ENCODE data around the gene PPP2R5E. TPM values are rescaled to one million over a fixed set of nuclear protein-coding genes. Genes with fewer than 3 reads are reported as not detected.

Gene PPP2R5E
- total RNA-seq, 1 experiment from 2014 or later: 47.2 TPM

- in situ Hi-C loops (cut with HindIII; ENCODE audit: low pct_unique_long_range_greater_than_20kb, low sequenced_read_pairs): no loop called here
- intact Hi-C loops (cut with micrococcal nuclease; ENCODE audit: unreplicated experiment): no loop called here
- TF ChIP-seq TCF7L2 (IDR thresholded peaks at IDR 0.05; ENCODE audit: low read depth, low read length) (no peak), CTCF (IDR thresholded peaks at IDR 0.05) (peak; percentile 79)
- Histone ChIP-seq H3K27ac (ENCODE audit: low read length) (no peak overlapping the region), H3K9me3 (ENCODE audit: control insufficient read depth, insufficient read depth, low read depth, low read length) (no peaks in the 10 kb centered on the region), H3K36me3 (ENCODE audit: control insufficient read depth, insufficient read depth, low read length) (peaks cover 14% of the 10 kb centered on the region; the same call in 1 of the 2 replicates), H3K27me3 (ENCODE audit: control insufficient read depth, insufficient read depth, low read length) (no peaks in the 10 kb centered on the region), H3K4me1 (ENCODE audit: control insufficient read depth, insufficient read depth, low read length) (no peaks in the 10 kb centered on the region), H3K4me3 (ENCODE audit: low read depth in 2 of 2, low read length in 2 of 2) (no peak overlapping the region)
- BruUV-seq (replicated peaks): no TSS peak
- ChIA-PET CTCF (interaction anchor here (0.6 to 1.0 kb wide), 4 partner anchors 67 to 274 kb away, joined by 3 to 6 read pairs (median 4); partner anchors contain the start of gene PPP2R5E), POLR2A (interaction anchor here (0.6 kb wide), 1 partner anchor 104 kb away, joined by 6 read pairs; no protein-coding TSS in a partner anchor)
- peak; percentile 30 for DNase-seq (ENCODE audit: low read depth, low spot score)
- ATAC-seq: peak; percentile 78; the same call in 1 of the 2 replicates
These were observed 154.3 kb downstream of the PPP2R5E start for GRCh38 chr14:63388766-63389431.

- intact Hi-C loops (cut with micrococcal nuclease; ENCODE audit: unreplicated experiment): no loop called here
These were observed 155.5 kb downstream of the PPP2R5E start for GRCh38 chr14:63387711-63388110.

More at GRCh38 chr14:63387711-63388110, 155.5 kb downstream of the PPP2R5E start:
- Histone ChIP-seq H3K4me3 (ENCODE audit: low read depth in 2 of 2, low read length in 2 of 2) (no peak overlapping the region), H3K27me3 (ENCODE audit: control insufficient read depth, insufficient read depth, low read length) (no peaks in the 10 kb centered on the region), H3K9me3 (ENCODE audit: control insufficient read depth, insufficient read depth, low read depth, low read length) (no peaks in the 10 kb centered on the region), H3K4me1 (ENCODE audit: control insufficient read depth, insufficient read depth, low read length) (no peaks in the 10 kb centered on the region), H3K27ac (ENCODE audit: low read length) (no peak overlapping the region), H3K36me3 (ENCODE audit: control insufficient read depth, insufficient read depth, low read length) (peaks cover 16% of the 10 kb centered on the region; the same call in 1 of the 2 replicates)
- BruUV-seq (replicated peaks): no TSS peak
- TF ChIP-seq REST (IDR thresholded peaks at IDR 0.05; ENCODE audit: insufficient read depth in 1 of 2, low read depth in 2 of 2, low read length in 1 of 2) (no peak), SIN3A (IDR thresholded peaks at IDR 0.05; ENCODE audit: borderline replicate concordance, insufficient read depth, low read depth, low read length) (no peak), CTCF (IDR thresholded peaks at IDR 0.05) (no peak), POLR2AphosphoS5 (IDR thresholded peaks at IDR 0.05; ENCODE audit: low read depth, low read length) (no peak), TCF7L2 (IDR thresholded peaks at IDR 0.05; ENCODE audit: low read depth, low read length) (no peak)
- DNase-seq (ENCODE audit: low read depth, low spot score) (no peak), ATAC-seq (no peak)
- in situ Hi-C loops (cut with HindIII; ENCODE audit: low pct_unique_long_range_greater_than_20kb, low sequenced_read_pairs): no loop called here
- ChIA-PET POLR2A (no interaction called here), CTCF (no interaction called here)
